ENCODE results near the gene SUSD6. TPM values are rescaled to one million over a fixed set of nuclear protein-coding genes. Genes with fewer than 3 reads are reported as not detected.
"Not testable (repeated sequence)": the region's sequence is repeated elsewhere in the genome, so short reads cannot be mapped to it uniquely, and the experiment has no call there.

Gene SUSD6
- total RNA-seq, 2 experiments from 2014 or later: 23.1 to 43.6 TPM

DNA sequence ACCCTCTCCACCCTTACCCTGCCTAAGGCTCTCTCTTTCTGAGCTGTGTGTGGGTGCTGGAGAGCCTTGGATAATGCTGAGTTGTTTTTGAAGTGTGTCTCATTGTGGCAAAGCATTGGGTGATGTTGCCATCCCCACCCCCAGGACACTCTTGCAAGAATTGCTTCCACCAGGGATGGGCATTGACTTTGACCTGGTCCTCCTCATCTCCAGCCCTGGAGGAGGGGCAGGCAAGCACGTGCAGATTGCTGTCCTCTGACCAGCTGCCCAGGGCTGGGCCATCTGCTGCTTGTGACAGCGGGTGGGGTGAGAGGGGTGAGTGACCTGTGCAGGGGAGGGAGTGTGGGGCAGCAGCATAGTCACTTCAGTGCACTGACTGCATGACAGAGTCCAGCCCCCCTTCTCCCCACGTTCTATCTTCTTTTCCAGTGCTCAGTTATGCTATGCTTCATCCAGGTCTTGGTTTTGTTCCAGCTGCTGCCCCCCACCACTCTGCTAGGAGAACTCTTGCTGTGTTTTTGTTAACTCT, 26.2 kb downstream of the SUSD6 start:
- Histone ChIP-seq H3K36me3 (ENCODE audit: insufficient read depth, low read length) (peaks cover 47% of the 10 kb centered on the region), H3K27ac (ENCODE audit: low read depth, low read length, poor library complexity, severe bottlenecking) (peak overlapping the region; percentile 48), H4K20me1 (ENCODE audit: insufficient read depth, low read length) (peaks cover 53% of the 10 kb centered on the region), H3K79me2 (ENCODE audit: insufficient read depth, low read depth, low read length) (peaks cover 100% of the 10 kb centered on the region), H2AFZ (ENCODE audit: low read length) (no peak overlapping the region), H3K9me3 (ENCODE audit: low read length) (peaks cover 31% of the 10 kb centered on the region), H3K4me2 (ENCODE audit: low read length) (peak overlapping the region; percentile 75), H3K4me3 (ENCODE audit: low read depth, low read length, poor library complexity, severe bottlenecking) (peak overlapping the region; percentile 27), H3K9me2 (ENCODE audit: insufficient read depth, low read length) (no peaks in the 10 kb centered on the region), H3K4me1 (ENCODE audit: insufficient read depth, low read length, poor library complexity, severe bottlenecking) (peaks cover 63% of the 10 kb centered on the region)
- intact Hi-C loops (cut with micrococcal nuclease; ENCODE audit: unreplicated experiment): no loop called here
- no peak for TF ChIP-seq EZH2phosphoT487 (IDR thresholded peaks at IDR 0.05; ENCODE audit: borderline replicate concordance, low read depth, low read length)
- TF ChIP-seq, protein P1, sequence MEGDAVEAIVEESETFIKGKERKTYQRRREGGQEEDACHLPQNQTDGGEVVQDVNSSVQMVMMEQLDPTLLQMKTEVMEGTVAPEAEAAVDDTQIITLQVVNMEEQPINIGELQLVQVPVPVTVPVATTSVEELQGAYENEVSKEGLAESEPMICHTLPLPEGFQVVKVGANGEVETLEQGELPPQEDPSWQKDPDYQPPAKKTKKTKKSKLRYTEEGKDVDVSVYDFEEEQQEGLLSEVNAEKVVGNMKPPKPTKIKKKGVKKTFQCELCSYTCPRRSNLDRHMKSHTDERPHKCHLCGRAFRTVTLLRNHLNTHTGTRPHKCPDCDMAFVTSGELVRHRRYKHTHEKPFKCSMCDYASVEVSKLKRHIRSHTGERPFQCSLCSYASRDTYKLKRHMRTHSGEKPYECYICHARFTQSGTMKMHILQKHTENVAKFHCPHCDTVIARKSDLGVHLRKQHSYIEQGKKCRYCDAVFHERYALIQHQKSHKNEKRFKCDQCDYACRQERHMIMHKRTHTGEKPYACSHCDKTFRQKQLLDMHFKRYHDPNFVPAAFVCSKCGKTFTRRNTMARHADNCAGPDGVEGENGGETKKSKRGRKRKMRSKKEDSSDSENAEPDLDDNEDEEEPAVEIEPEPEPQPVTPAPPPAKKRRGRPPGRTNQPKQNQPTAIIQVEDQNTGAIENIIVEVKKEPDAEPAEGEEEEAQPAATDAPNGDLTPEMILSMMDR (conservative IDR thresholded peaks at IDR 0.05; ENCODE audit: low read length): no peak
- BruUV-seq (replicated peaks): no TSS peak
- ChIA-PET CTCF (ENCODE audit: unreplicated experiment) (interaction anchor here (0.5 kb wide), 1 partner anchor 26 kb away, joined by 5 read pairs; no protein-coding TSS in a partner anchor), POLR2A (interaction anchor here (1.1 to 2.0 kb wide), 3 partner anchors 11 to 16 kb away, joined by 3 to 9 read pairs (median 4); no protein-coding TSS in a partner anchor)
- no peak for DNase-seq (ENCODE audit: low spot score)

DNA sequence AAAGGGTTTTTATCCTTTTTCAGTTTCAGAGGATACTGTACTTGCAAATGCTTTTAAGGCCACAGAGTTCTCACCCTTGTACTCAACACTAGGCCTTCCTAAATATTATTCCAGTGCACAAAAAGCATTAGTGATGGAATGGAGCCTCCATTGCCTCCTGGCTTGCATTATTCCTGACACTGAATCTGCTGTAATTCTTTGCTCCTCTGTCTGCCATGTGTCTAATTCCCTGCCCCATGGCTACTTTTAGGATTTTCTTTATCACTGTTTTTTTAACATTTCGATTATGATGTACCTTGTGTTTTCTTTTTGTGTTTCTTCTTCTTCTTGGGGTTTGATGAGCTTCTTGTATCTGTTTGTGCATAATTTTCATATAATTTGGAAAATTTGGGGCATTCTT, 29.5 kb downstream of the SUSD6 start:
- Histone ChIP-seq H2AFZ (ENCODE audit: low read length) (no peak overlapping the region), H4K20me1 (ENCODE audit: insufficient read depth, low read length) (peaks cover 20% of the 10 kb centered on the region), H3K9me2 (ENCODE audit: insufficient read depth, low read length) (no peaks in the 10 kb centered on the region), H3K27ac (ENCODE audit: low read depth, low read length, poor library complexity, severe bottlenecking) (no peak overlapping the region), H3K9me3 (ENCODE audit: low read length) (peaks cover 48% of the 10 kb centered on the region), H3K36me3 (ENCODE audit: insufficient read depth, low read length) (peaks cover 73% of the 10 kb centered on the region), H3K79me2 (ENCODE audit: insufficient read depth, low read depth, low read length) (peaks cover 100% of the 10 kb centered on the region), H3K4me3 (ENCODE audit: low read depth, low read length, poor library complexity, severe bottlenecking) (no peak overlapping the region), H3K4me2 (ENCODE audit: low read length) (no peak overlapping the region), H3K4me1 (ENCODE audit: insufficient read depth, low read length, poor library complexity, severe bottlenecking) (peaks cover 51% of the 10 kb centered on the region)
- intact Hi-C loops (cut with micrococcal nuclease; ENCODE audit: unreplicated experiment): no loop called here
- BruUV-seq (replicated peaks): no TSS peak
- no peak for DNase-seq (ENCODE audit: low spot score)
- TF ChIP-seq, protein P1 (conservative IDR thresholded peaks at IDR 0.05; ENCODE audit: low read length): no peak
- TF ChIP-seq EZH2phosphoT487 (IDR thresholded peaks at IDR 0.05; ENCODE audit: borderline replicate concordance, low read depth, low read length): no peak
- ChIA-PET POLR2A (interaction anchor here (0.6 kb wide), 1 partner anchor 28 kb away, joined by 3 read pairs; no protein-coding TSS in a partner anchor), CTCF (ENCODE audit: unreplicated experiment) (no interaction called here)

DNA sequence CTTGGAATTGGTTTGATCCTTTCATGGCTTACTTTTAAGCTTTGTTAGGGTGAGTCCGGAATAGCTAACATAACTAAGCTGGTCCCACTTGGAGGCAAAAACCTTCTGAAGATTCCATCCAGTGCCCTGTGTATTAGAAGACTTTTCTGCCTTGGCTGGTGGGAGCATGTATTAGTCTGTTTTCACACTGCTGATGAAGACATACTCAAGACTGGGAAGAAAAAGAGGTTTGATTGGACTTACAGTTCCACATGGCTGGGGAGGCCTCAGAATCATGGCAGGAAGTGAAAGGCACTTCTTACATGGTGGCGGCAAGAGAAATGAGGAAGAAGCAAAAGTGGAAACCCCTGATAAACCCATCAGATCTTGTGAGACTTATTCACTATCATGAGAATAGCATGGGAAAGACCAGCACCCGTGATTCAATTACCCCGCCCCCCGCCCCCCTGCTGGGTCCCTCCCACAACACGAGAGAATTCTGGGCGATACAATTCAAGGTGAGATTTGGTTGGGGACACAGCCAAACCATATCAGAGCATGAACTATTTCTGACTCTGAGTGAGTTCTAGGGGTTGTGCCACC, 30.9 kb downstream of the SUSD6 start:
- not testable (repeated sequence) for H3K4me3 ChIP-seq (ENCODE audit: low read depth, low read length, poor library complexity, severe bottlenecking)

More for the DNA sequence above, 30.9 kb downstream of the SUSD6 start:
- intact Hi-C loops (cut with micrococcal nuclease; ENCODE audit: unreplicated experiment); BruUV-seq (replicated peaks); H2AFZ ChIP-seq (ENCODE audit: low read length); DNase-seq (ENCODE audit: low spot score); CTCF ChIA-PET (ENCODE audit: unreplicated experiment); H3K9me2 ChIP-seq (ENCODE audit: insufficient read depth, low read length); H3K27ac ChIP-seq (ENCODE audit: low read depth, low read length, poor library complexity, severe bottlenecking); H3K4me2 ChIP-seq (ENCODE audit: low read length): not testable (repeated sequence)
- Histone ChIP-seq H3K9me3 (ENCODE audit: low read length) (peaks cover 48% of the 10 kb centered on the region), H3K79me2 (ENCODE audit: insufficient read depth, low read depth, low read length) (peaks cover 100% of the 10 kb centered on the region), H3K4me1 (ENCODE audit: insufficient read depth, low read length, poor library complexity, severe bottlenecking) (peaks cover 43% of the 10 kb centered on the region), H3K36me3 (ENCODE audit: insufficient read depth, low read length) (peaks cover 84% of the 10 kb centered on the region), H4K20me1 (ENCODE audit: insufficient read depth, low read length) (peaks cover 13% of the 10 kb centered on the region)
- POLR2A ChIA-PET: interaction anchor here (0.6 to 2.6 kb wide), 2 partner anchors 12 to 1867 kb away, joined by 4 to 11 read pairs; no protein-coding TSS in a partner anchor
